ENCODE results near the gene DPP4. TPM values are rescaled to one million over a fixed set of nuclear protein-coding genes. Genes with fewer than 3 reads are reported as not detected.

The DPP4 gene
- total and polyA plus RNA-seq, 2 of the 4 experiments (the other 2 are of a cell fraction), result 13.2 to 19.0 TPM

- Histone ChIP-seq H2AFZ (replicated peaks; ENCODE audit: low read length, poor library complexity) (no peak overlapping the region), H4K5ac (ENCODE audit: low read depth, low read length) (no peak overlapping the region), H4K91ac (ENCODE audit: insufficient read depth, low read depth, low read length) (no peak overlapping the region), H2AK9ac (replicated peaks; ENCODE audit: low read depth, low read length, poor library complexity) (no peak overlapping the region), H3K9ac (ENCODE audit: low read depth, low read length) (no peak overlapping the region), H3K56ac (ENCODE audit: extremely low read depth, insufficient read depth, low read length) (no peak overlapping the region), H3K79me1 (ENCODE audit: low read depth in 1 of 2, low read length in 2 of 2) (peaks cover 0 to 3% of the 10 kb centered on the region in 2 experiments; a peak in 1 of 4 replicates), H3K9me1 (ENCODE audit: insufficient read depth, low read length) (no peaks in the 10 kb centered on the region), H3K36me3 (ENCODE audit: control insufficient read depth, insufficient read depth, low read length) (peaks cover 5% of the 10 kb centered on the region; the same call in 1 of the 2 replicates), H3K4me3 (ENCODE audit: insufficient read depth, low read depth, low read length) (no peak overlapping the region), H3K23ac (ENCODE audit: low read depth, low read length) (no peak overlapping the region), H4K20me1 (ENCODE audit: insufficient read depth, low read length) (no peaks in the 10 kb centered on the region), H2BK20ac (ENCODE audit: low read depth, low read length) (no peak overlapping the region), H3K14ac (replicated peaks; ENCODE audit: low read depth, low read length) (no peak overlapping the region), H3K27ac (ENCODE audit: insufficient read depth, low read length) (no peak overlapping the region), H3K18ac (ENCODE audit: low read depth, low read length) (no peak overlapping the region), H3K4me1 (ENCODE audit: control insufficient read depth, insufficient read depth, low read length) (peaks cover 3% of the 10 kb centered on the region; the same call in 1 of the 2 replicates), H3K27me3 (ENCODE audit: control insufficient read depth, insufficient read depth, low read length) (no peaks in the 10 kb centered on the region), H2BK120ac (ENCODE audit: low read depth, low read length) (no peak overlapping the region), H3K4ac (ENCODE audit: low read depth, low read length) (no peak overlapping the region), H2AK5ac (ENCODE audit: low read depth, low read length) (no peak overlapping the region), H3K4me2 (ENCODE audit: low read depth, low read length) (no peak overlapping the region), H2BK15ac (ENCODE audit: low read depth, low read length) (no peak overlapping the region), H4K8ac (ENCODE audit: low read depth in 2 of 2, low read length in 2 of 2) (no peak overlapping the region), H3K9me3 (ENCODE audit: control insufficient read depth, insufficient read depth, low read length) (peaks cover 2% of the 10 kb centered on the region; the same call in 1 of the 2 replicates), H2BK5ac (ENCODE audit: low read depth, low read length, poor library complexity, severe bottlenecking) (no peak overlapping the region)
- ChIA-PET POLR2A (ENCODE audit: unreplicated experiment) (no interaction called here), CTCF (no interaction called here)
- no TSS peak for BruUV-seq (replicated peaks)
- no peak for DNase-seq
- intact Hi-C loops (cut with micrococcal nuclease), result no loop called here
- ATAC-seq (ENCODE audit: low read depth), result no peak
- dilution Hi-C loops (cut with HindIII; ENCODE audit: low sequenced_read_pairs, unreplicated experiment), result no loop called here
- TF ChIP-seq MAFK (IDR thresholded peaks at IDR 0.05; ENCODE audit: low read depth, low read length) (no peak), USF2 (IDR thresholded peaks at IDR 0.05; ENCODE audit: low read depth, low read length) (no peak), MAZ (IDR thresholded peaks at IDR 0.05; ENCODE audit: borderline replicate concordance, low read depth, low read length) (no peak), ELK1 (IDR thresholded peaks at IDR 0.05; ENCODE audit: borderline replicate concordance, low read depth, low read length) (no peak), NFE2L2 (IDR thresholded peaks at IDR 0.05; ENCODE audit: low read depth, low read length) (no peak), CTCF (conservative IDR thresholded peaks at IDR 0.05; ENCODE audit: low read depth, low read length) (no peak), FOS (IDR thresholded peaks at IDR 0.05; ENCODE audit: low read depth, low read length) (no peak), RFX5 (IDR thresholded peaks at IDR 0.05; ENCODE audit: low read depth, low read length) (no peak), CHD1 (IDR thresholded peaks at IDR 0.05; ENCODE audit: low read depth, low read length) (no peak), SMC3 (IDR thresholded peaks at IDR 0.05; ENCODE audit: low read depth, low read length) (no peak), RCOR1 (IDR thresholded peaks at IDR 0.05; ENCODE audit: insufficient replicate concordance, low read length) (no peak), RAD21 (IDR thresholded peaks at IDR 0.05; ENCODE audit: low read length) (no peak), BHLHE40 (IDR thresholded peaks at IDR 0.05; ENCODE audit: low read depth, low read length) (no peak), CEBPB (IDR thresholded peaks at IDR 0.05; ENCODE audit: low read depth, low read length) (no peak), MXI1 (IDR thresholded peaks at IDR 0.05; ENCODE audit: borderline replicate concordance, low read depth, low read length) (no peak), POLR2A (IDR thresholded peaks at IDR 0.05; ENCODE audit: low read depth, low read length) (no peak)
- in situ Hi-C loops (cut with MboI; ENCODE audit: low sequenced_read_pairs), result no loop called here
- WGBS, 2 experiments (ENCODE audit: extremely low coverage in 2 of 2, insufficient read length in 1 of 2), result no CpG with 5 or more reads among the region's 3 CpGs
These were observed 10.1 kb downstream of the DPP4 start for GRCh38 chr2:162063899-162064298.
